Measurements from ENCODE around the gene OSBPL10.

Gene OSBPL10

GRCh38 chr3:31645256-31645655 lies 335.8 kb downstream of the OSBPL10 start:
- Histone ChIP-seq H3K4me1 (no peaks in the 10 kb centered on the region), H3K4me3 (ENCODE audit: low read depth, low read length) (no peak overlapping the region), H3K79me2 (no peaks in the 10 kb centered on the region), H3K36me3 (ENCODE audit: control insufficient read depth, insufficient read depth, low read length) (no peaks in the 10 kb centered on the region), H3K27ac (no peak overlapping the region), H3K9me3 (ENCODE audit: control insufficient read depth, low read length) (no peaks in the 10 kb centered on the region), H3K27me3 (ENCODE audit: control insufficient read depth, insufficient read depth, low read length) (no peaks in the 10 kb centered on the region), H3K4me2 (ENCODE audit: low read length) (no peak overlapping the region), H2AFZ (no peak overlapping the region), H3K9ac (no peak overlapping the region)
- TF ChIP-seq, protein P1, sequence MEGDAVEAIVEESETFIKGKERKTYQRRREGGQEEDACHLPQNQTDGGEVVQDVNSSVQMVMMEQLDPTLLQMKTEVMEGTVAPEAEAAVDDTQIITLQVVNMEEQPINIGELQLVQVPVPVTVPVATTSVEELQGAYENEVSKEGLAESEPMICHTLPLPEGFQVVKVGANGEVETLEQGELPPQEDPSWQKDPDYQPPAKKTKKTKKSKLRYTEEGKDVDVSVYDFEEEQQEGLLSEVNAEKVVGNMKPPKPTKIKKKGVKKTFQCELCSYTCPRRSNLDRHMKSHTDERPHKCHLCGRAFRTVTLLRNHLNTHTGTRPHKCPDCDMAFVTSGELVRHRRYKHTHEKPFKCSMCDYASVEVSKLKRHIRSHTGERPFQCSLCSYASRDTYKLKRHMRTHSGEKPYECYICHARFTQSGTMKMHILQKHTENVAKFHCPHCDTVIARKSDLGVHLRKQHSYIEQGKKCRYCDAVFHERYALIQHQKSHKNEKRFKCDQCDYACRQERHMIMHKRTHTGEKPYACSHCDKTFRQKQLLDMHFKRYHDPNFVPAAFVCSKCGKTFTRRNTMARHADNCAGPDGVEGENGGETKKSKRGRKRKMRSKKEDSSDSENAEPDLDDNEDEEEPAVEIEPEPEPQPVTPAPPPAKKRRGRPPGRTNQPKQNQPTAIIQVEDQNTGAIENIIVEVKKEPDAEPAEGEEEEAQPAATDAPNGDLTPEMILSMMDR (IDR thresholded peaks at IDR 0.05) = no peak

- no peak overlapping the region for H3K4me3 ChIP-seq (ENCODE audit: low read depth, low read length)
- H3K27ac ChIP-seq = no peak overlapping the region
- no peaks in the 10 kb centered on the region for H3K36me3 ChIP-seq (ENCODE audit: control insufficient read depth, insufficient read depth, low read length)
- no peaks in the 10 kb centered on the region for H3K4me1 ChIP-seq
- no peak overlapping the region for H2AFZ ChIP-seq
- no peaks in the 10 kb centered on the region for H3K79me2 ChIP-seq
- H3K4me2 ChIP-seq (ENCODE audit: low read length) = no peak overlapping the region
- no peaks in the 10 kb centered on the region for H3K27me3 ChIP-seq (ENCODE audit: control insufficient read depth, insufficient read depth, low read length)
- no peaks in the 10 kb centered on the region for H3K9me3 ChIP-seq (ENCODE audit: control insufficient read depth, low read length)
- no peak overlapping the region for H3K9ac ChIP-seq
- TF ChIP-seq, protein P1 (IDR thresholded peaks at IDR 0.05) = no peak
Measured at GRCh38 chr3:31639828-31640227, 341.2 kb downstream of the OSBPL10 start.

DNA sequence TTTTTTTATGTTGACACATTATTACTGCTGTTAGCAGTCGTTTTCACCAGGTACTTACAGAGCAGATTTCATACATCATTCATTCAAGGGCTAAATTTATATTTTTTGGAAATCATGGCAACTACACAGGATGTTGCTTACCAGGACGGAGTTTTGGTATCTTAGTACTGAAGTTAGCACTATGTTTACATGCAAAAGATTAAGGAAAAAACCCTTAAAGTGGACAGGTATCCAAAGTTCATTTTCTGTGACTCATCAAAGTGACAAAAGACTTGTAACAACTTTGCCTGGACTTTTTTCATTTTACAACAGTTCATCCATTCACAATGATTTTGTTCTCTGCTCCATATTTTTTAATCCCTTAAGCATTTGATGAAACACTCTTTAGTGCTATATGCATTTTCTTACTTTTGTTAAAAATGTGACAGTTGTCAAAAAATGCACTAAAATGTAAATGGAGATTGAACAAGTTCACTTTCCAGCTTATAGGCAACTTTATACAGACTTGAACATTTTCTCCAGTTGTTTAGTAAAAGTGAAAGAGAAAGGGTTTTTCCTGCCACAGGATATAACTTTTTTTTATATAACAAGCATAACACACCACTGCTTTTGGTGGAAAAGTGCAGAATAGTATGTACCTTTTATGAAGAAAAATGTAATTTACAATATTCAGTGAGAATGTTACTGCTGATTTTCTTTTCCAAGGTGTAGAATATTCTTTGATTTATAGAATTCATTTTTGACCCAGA lies 344.2 kb downstream of the OSBPL10 start:
- Histone ChIP-seq H3K27ac (no peak overlapping the region), H3K9ac (no peak overlapping the region), H3K4me3 (ENCODE audit: low read depth, low read length) (no peak overlapping the region), H2AFZ (no peak overlapping the region), H3K4me2 (ENCODE audit: low read length) (no peak overlapping the region), H3K27me3 (ENCODE audit: control insufficient read depth, insufficient read depth, low read length) (no peaks in the 10 kb centered on the region), H3K36me3 (ENCODE audit: control insufficient read depth, insufficient read depth, low read length) (no peaks in the 10 kb centered on the region), H3K9me3 (ENCODE audit: control insufficient read depth, low read length) (no peaks in the 10 kb centered on the region), H3K79me2 (no peaks in the 10 kb centered on the region), H3K4me1 (no peaks in the 10 kb centered on the region)
- TF ChIP-seq, protein P1 (IDR thresholded peaks at IDR 0.05) = no peak

GRCh38 chr3:31636049-31636448 lies 345.0 kb downstream of the OSBPL10 start:
- Histone ChIP-seq H3K36me3 (ENCODE audit: control insufficient read depth, insufficient read depth, low read length) (no peaks in the 10 kb centered on the region), H3K9ac (no peak overlapping the region), H3K79me2 (no peaks in the 10 kb centered on the region), H3K27me3 (ENCODE audit: control insufficient read depth, insufficient read depth, low read length) (no peaks in the 10 kb centered on the region), H3K9me3 (ENCODE audit: control insufficient read depth, low read length) (no peaks in the 10 kb centered on the region), H3K4me3 (ENCODE audit: low read depth, low read length) (no peak overlapping the region), H3K4me1 (no peaks in the 10 kb centered on the region), H3K27ac (no peak overlapping the region), H2AFZ (no peak overlapping the region), H3K4me2 (ENCODE audit: low read length) (no peak overlapping the region)
- TF ChIP-seq, protein P1 (IDR thresholded peaks at IDR 0.05) = no peak

DNA sequence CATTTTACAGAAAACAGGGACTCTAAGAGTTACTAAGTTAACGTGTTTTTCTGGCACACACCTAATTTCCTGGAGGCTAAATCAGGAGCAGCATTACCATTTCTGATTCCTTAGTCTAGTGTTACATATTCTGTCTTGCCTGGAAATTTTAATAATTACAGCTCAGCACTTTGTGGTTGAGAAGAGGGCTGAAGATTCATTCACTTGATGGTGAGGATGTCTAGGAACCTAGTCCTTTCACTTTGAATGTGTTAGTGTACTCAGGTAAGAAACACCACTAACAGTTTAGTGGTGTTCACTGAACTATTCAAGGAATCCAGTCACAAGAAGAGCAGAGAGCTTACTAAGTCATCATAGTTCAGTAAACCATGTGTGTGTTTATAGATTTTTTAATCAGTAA lies 345.5 kb downstream of the OSBPL10 start:
- H3K4me2 ChIP-seq (ENCODE audit: low read length) = no peak overlapping the region
- no peaks in the 10 kb centered on the region for H3K4me1 ChIP-seq
- no peaks in the 10 kb centered on the region for H3K36me3 ChIP-seq (ENCODE audit: control insufficient read depth, insufficient read depth, low read length)
- TF ChIP-seq, protein P1 (IDR thresholded peaks at IDR 0.05) = no peak
- H3K9me3 ChIP-seq (ENCODE audit: control insufficient read depth, low read length) = no peaks in the 10 kb centered on the region
- no peak overlapping the region for H3K9ac ChIP-seq
- no peak overlapping the region for H2AFZ ChIP-seq
- H3K4me3 ChIP-seq (ENCODE audit: low read depth, low read length) = no peak overlapping the region
- no peaks in the 10 kb centered on the region for H3K27me3 ChIP-seq (ENCODE audit: control insufficient read depth, insufficient read depth, low read length)
- no peak overlapping the region for H3K27ac ChIP-seq
- no peaks in the 10 kb centered on the region for H3K79me2 ChIP-seq

Measured in parathyroid adenoma (tissue), 2 donors.